Effector memory CD8-positive, alpha-beta T cell (primary cell): Measurements from ENCODE around the gene HOXA7.

Experiments
- ATAC-seq: fragments of 150-1000 bp; cut with Tn5 transposase; replicated peaks from 2 replicates; pipeline ENCODE4 v1.10.0; 2021; ENCODE audit warnings: mild to moderate bottlenecking, moderate library complexity
- DNase-seq, 3 experiments: peaks; one replicate each; pipeline ENCODE4 v3.0.0; 2021
- H3K27ac Mint-ChIP-seq, 2 donors: one replicate each; pipeline ENCODE4 v1.8.0; 2022; ENCODE audit warnings: mild to moderate bottlenecking in 2 of 2, mixed read lengths in 2 of 2, moderate library complexity in 2 of 2
- H3K27me3 Mint-ChIP-seq, 2 donors: one replicate each; pipeline ENCODE4 v1.8.0; 2022; ENCODE audit warnings: mixed read lengths in 2 of 2
- H3K36me3 Mint-ChIP-seq: one replicate; pipeline ENCODE4 v1.8.0; 2022; ENCODE audit warnings: mild to moderate bottlenecking, moderate library complexity, mixed read lengths; ENCODE audit not compliant: insufficient read depth
- H3K4me1 Mint-ChIP-seq, 2 donors: one replicate each; pipeline ENCODE4 v1.8.0; 2022; ENCODE audit warnings: low read depth in 2 of 2, mixed read lengths in 2 of 2
- H3K4me3 Mint-ChIP-seq, 2 donors: one replicate each; pipeline ENCODE4 v1.8.0; 2022; ENCODE audit warnings: mild to moderate bottlenecking in 2 of 2, mixed read lengths in 2 of 2, moderate library complexity in 2 of 2
- H3K9me3 Mint-ChIP-seq, 2 donors: one replicate each; pipeline ENCODE4 v1.8.0; 2022; ENCODE audit warnings: mixed read lengths in 2 of 2

Gene HOXA7

DNA sequence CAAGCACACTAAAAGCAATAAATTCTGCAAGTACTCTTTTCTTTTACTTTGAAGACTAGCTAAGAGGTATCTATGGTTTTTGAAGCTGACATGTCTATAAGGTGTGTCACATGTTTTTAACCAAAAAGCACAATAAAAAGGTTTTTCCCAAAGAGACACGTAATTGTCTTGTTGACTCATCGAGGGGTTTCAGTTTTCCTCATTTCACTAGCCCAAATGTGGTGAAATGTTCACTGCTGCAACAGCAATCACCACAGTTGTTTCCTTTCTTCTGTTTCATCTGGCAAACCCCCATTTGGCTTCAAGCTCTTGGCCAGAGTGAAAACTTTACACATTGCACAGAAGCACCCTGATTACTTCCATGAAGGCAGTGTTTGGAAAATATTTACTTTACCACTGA, 22.1 kb downstream of the HOXA7 start:
- Mint-ChIP-seq H3K9me3 (no peaks in the 10 kb centered on the region), H3K27ac (no peak overlapping the region), H3K4me1 (no peaks in the 10 kb centered on the region), H3K27me3 (peaks cover 64 to 66% of the 10 kb centered on the region in 2 donors), H3K4me3 (no peak overlapping the region), H3K36me3 (peaks cover 6% of the 10 kb centered on the region)
- no peak for DNase-seq
- no peak for ATAC-seq

DNA sequence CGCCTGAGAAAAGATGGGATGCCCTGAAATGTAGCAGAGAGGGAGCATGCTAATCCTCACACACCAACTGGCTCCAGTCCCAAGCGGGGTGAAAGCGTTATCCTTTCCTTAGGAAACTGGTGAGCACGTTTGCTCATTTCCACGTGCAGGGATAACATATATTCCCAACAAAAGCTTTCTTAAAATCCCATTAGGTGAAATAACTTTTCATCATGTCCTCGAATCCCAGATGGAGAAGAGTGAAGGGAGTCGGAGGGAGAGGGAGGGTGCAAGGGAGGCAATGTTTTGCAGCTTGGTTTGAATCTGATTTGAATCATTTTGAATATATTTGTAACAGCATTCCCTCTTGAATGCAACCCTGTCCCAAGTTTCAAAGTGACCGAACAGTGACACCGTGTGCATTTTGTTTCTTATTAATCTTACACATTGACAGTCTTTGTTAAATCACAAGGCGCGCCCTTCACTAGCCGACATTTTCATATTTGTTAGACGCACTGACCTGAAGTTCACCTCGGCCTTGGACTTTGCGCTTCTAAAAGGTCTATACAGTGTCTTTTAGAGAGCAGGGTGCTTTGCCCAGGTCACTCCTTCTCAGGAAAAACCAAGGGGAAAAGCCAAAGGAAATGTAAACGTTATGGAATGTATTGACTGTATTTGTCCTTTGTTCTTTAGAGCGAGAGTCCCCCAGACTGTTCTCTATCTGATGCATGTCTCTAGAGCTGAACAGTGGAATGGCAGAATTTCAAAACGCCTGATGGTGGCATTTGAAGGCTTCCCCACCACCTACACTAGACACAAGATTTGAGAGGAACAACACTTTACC, 22.9 kb downstream of the HOXA7 start:
- H3K4me1 Mint-ChIP-seq: no peaks in the 10 kb centered on the region
- ATAC-seq: no peak
- H3K4me3 Mint-ChIP-seq: no peak overlapping the region
- H3K9me3 Mint-ChIP-seq: no peaks in the 10 kb centered on the region
- H3K27ac Mint-ChIP-seq: no peak overlapping the region
- DNase-seq: no peak
- H3K36me3 Mint-ChIP-seq: peaks cover 6% of the 10 kb centered on the region
- peaks cover 67 to 70% of the 10 kb centered on the region in 2 donors for H3K27me3 Mint-ChIP-seq

DNA sequence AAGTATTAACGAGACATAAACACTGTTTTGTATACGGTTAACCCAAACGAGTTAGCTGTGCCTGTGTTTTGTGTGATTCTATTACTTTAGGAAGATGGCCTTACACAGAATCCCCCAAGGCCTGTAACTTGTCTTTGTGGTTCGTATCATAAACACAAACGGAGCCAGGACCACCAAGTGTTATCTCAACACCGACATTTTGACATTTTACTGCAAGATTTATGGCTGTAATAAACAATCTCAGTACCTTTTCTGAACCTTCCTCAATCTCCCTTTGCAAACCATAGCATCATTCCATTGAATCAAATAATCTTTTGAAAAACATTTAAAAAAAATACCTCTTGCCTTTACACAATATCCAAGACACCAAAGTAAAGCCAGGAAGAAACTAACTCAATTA, 23.5 kb downstream of the HOXA7 start:
- H3K27me3 Mint-ChIP-seq: peaks cover 65 to 68% of the 10 kb centered on the region in 2 donors
- no peak for DNase-seq
- H3K4me1 Mint-ChIP-seq: no peaks in the 10 kb centered on the region
- H3K36me3 Mint-ChIP-seq: peaks cover 6% of the 10 kb centered on the region
- no peak for ATAC-seq
- no peak overlapping the region for H3K27ac Mint-ChIP-seq
- H3K9me3 Mint-ChIP-seq: no peaks in the 10 kb centered on the region
- no peak overlapping the region for H3K4me3 Mint-ChIP-seq

DNA sequence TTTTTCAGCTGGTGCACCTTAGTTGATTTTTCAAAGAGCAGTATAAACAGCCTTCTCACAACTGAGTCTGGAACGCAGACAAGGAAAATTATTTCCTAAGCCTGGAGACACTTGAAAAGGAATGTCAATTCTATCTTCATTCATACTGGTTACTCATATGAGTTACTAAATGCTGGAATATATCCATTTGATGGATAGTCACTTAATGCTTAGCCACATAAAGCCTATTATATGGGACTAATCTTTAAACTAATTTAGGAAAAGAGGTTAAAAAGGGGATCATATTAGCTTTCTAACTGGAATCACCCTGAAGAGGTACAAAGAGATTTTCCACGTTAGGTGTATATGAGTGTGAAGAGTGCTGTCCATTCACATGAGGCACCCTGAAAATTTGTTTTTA, 24.3 kb downstream of the HOXA7 start:
- peak overlapping the region in 1 of 2 donors; percentile 25 for H3K4me3 Mint-ChIP-seq
- H3K36me3 Mint-ChIP-seq: peaks cover 6% of the 10 kb centered on the region
- H3K9me3 Mint-ChIP-seq: no peaks in the 10 kb centered on the region
- no peak for DNase-seq
- peaks cover 65 to 68% of the 10 kb centered on the region in 2 donors for H3K27me3 Mint-ChIP-seq
- no peak for ATAC-seq
- no peaks in the 10 kb centered on the region for H3K4me1 Mint-ChIP-seq
- no peak overlapping the region for H3K27ac Mint-ChIP-seq

DNA sequence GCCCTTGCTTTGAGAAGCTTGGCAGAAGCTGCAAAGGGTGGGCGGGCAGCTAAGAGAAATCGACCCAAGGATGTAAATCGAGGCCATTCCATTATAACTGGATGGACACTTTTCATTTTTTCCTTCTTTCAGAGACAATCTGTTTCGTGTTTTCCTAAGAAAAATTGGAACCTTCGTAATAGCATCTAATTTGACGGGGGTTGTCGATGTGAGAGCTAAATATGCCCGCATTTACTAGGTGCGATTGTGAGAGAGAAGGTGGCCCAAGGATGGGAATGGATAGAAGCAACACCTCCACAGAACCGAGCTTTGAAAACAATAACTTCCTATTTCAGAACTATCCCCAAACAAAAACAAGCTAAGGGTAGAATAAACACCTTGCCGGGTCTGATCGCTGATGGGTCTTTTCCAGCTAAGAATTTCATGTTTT, 25.1 kb downstream of the HOXA7 start:
- H3K4me3 Mint-ChIP-seq: peak overlapping the region; percentile 59 to 65
- peaks cover 65 to 70% of the 10 kb centered on the region in 2 donors for H3K27me3 Mint-ChIP-seq
- ATAC-seq (no peak), DNase-seq (no peak)
- H3K36me3 Mint-ChIP-seq: peaks cover 6% of the 10 kb centered on the region
- H3K4me1 Mint-ChIP-seq: no peaks in the 10 kb centered on the region
- H3K9me3 Mint-ChIP-seq: no peaks in the 10 kb centered on the region
- peak overlapping the region in 1 of 2 donors; percentile 6 for H3K27ac Mint-ChIP-seq

DNA sequence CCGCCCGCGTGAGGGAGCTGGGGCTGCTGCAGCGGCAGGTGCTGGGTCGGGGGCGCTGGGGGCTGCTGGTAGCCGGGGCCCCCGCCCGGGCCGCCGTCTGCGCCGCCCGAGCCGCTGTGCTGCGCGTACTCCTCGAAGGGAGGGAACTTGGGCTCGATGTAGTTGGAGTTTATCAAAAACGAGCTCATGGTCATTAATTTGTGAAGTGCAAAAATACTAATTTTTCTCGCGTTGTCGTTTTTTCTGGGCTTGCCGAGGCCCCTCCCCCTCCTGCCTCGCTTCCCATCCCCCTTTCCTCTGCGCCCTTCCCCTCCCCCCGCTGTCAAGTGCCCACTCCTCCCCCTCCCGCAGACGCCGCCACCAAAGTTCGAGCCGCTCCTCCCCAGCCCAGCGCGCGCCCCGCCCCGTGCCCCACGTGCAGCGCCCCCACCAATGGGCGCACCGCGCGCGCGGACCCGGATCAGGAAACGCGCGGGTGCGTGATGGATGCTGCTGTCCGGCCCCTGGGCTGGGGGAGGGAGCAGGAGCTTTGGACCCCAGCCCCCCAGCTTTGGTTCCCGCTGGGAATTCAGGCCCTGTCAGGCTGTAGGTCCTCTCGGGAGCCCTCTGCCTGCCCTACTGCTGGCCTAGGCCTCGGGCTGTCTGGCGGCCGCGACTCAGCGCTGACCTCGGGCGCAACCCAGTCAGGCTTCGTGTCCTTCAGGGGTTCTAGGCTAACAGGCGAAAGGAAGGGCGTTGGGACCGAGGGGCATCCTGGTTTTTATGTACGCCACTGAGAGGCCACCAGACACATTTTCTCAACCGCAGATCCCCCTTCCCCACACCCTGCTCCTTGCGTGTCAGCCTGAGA, 25.7 kb downstream of the HOXA7 start, which contains the start of gene HOXA4:
Gene HOXA4 (minus strand): TSS at position 218 of the 850 bp plus-strand sequence. CDS start 24 bp downstream, at position 194.
- Mint-ChIP-seq H3K4me3 (peak within 1 kb of the TSS; percentile 61 to 65), H3K9me3 (no peaks in the 10 kb centered on the region), H3K27ac (peak within 1 kb of the TSS in 1 of 2 donors; percentile 6), H3K27me3 (peaks cover 65 to 70% of the 10 kb centered on the region in 2 donors), H3K36me3 (peaks cover 6% of the 10 kb centered on the region), H3K4me1 (no peaks in the 10 kb centered on the region)
- peak; percentile 65 to 76 (median 74) for DNase-seq
- peak; percentile 93 for ATAC-seq

DNA sequence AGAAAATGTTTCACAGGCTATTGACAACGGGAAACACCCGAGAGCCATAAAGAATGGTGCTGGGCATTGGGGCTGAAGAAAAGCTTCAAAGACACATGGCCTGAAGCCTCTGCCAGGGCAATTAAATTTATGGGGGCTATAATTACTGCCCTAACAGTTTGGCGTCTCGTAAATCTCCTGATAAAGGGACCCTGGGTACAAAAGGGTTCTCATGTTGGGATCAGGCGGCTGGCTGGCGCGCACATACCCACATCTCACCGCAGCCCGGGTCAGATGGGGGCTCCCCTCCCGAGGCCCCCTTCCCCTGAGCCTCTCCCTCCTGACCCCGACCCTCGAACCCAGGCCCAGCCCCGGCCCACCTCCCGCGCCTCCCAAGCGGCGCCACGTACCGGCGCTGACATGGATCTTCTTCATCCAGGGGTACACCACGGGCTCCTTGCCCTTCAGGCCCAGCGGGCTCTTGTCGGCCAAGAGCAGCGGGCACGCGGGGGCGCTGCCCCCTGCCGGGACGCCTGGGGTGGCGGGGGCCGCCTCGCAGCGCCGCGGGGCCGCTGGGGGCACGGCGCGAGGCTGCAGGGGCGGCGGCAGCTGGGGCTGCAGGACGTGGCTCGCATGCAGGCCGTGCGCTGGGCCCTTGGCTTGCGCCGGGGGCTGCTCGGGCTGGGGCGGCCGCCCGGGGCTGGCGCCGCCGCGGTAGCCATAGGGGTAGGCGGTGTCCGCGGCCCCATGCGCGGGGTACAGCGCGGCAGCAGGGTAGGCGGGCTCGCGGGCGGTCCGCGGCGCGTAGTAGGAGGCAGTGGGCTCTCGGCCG, 26.5 kb downstream of the HOXA7 start:
- Mint-ChIP-seq H3K27ac (no peak overlapping the region), H3K27me3 (peaks cover 65 to 69% of the 10 kb centered on the region in 2 donors), H3K9me3 (no peaks in the 10 kb centered on the region), H3K4me3 (peak overlapping the region; percentile 61 to 65), H3K36me3 (peaks cover 6% of the 10 kb centered on the region), H3K4me1 (no peaks in the 10 kb centered on the region)
- peak; percentile 45 for ATAC-seq
- DNase-seq: no peak

DNA sequence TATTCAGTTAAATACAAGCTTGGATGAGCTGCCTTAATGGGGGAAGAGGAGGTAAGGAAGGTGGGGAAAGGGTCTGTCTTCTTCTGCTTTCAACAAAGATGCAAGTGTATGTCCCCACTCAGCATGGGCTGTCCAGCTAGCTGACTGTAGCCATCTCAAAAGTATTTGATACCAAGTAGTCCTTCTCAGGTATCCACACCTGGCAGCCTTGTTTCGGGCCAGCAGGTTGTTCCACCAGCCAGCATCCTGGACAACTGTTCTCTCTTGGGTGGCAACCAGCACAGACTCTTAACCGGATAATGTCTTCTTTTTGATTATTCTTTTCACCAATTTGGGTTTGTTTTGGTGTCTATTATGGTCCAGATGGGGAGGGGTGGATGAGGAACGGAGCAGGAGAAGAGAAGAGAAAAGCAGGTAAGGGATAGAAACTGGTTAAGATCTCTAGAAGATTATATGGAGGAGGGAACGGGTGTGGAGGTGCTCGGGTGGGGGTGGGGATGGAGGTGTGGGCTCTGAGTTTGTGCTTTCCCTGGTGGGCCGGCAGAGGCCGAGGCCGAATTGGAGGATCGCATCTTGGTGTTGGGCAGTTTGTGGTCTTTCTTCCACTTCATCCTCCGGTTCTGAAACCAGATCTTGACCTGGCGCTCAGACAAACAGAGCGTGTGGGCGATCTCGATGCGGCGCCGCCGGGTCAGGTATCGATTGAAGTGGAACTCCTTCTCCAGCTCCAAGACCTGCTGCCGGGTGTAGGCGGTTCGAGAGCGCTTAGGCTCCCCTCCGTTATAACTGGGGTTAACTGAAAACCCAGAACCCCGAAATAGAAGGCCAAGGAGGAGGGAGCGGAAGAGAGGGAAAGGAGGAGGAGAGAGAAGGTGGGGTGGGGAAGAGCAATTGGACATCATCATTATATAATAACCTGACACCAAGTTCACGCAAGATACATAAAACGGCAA, 27.4 kb downstream of the HOXA7 start:
- Mint-ChIP-seq H3K9me3 (no peaks in the 10 kb centered on the region), H3K36me3 (peaks cover 6% of the 10 kb centered on the region), H3K27me3 (peaks cover 65 to 69% of the 10 kb centered on the region in 2 donors), H3K4me1 (no peaks in the 10 kb centered on the region), H3K27ac (no peak overlapping the region), H3K4me3 (peak overlapping the region; percentile 61 to 65)
- ATAC-seq (no peak), DNase-seq (no peak)

DNA sequence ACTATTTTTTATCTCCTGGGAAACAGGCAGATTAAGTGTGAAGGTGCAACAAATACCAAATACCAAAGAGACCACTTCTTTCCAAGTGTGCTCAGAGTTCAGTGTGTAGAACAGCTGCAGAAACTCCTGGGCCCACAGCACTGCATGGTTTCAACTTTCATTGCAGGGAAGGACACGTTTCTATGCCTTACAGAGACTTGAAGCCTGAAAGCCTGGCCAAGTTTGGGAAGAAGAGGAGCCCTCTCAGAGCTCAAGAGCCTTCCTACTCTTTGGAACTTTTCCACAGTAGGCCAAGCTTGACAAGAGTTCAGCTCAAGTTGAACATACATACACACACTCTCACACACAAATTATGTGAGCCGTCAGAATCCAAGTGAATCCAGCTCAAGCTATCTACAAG, 28.4 kb downstream of the HOXA7 start:
- no peak for DNase-seq
- Mint-ChIP-seq H3K9me3 (no peaks in the 10 kb centered on the region), H3K4me1 (no peaks in the 10 kb centered on the region), H3K27me3 (peaks cover 62 to 63% of the 10 kb centered on the region in 2 donors), H3K36me3 (peaks cover 6% of the 10 kb centered on the region), H3K4me3 (no peak overlapping the region), H3K27ac (no peak overlapping the region)
- no peak for ATAC-seq

DNA sequence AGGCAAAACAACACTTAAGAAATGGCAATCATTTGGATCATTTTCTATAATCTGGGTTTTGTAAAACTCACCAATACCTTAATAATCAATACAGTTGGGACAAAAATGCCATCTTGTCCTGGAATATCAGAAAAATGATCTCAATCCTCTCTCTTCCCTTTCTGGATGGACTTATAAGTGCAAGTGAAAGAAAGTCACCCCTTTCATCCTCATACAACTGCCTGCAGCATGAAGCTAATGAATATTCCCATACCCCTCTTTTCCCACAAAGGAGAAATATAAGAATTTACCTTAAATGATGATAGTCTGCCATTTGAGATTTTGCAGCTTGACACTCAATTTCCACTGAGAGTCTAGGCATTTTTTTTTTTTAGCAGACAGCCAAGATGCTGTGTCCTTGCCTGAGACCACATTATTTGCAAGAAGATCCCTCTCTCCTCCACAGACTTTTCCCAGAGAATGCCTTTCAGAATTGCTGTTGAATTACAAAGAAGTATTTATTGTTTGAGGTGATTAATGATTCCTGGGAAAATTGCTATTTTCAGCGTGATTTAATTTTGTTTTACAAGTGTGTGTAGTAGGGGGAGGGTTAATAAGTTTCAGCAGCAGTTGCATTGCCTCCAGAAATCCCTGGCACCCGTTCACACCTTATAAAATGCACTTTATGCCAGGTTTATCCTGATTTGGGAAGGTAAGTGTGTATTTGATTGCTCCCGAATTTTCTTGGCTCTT, 29.7 kb downstream of the HOXA7 start:
- no peak overlapping the region for H3K4me3 Mint-ChIP-seq
- ATAC-seq: no peak
- H3K36me3 Mint-ChIP-seq: peaks cover 9% of the 10 kb centered on the region
- H3K9me3 Mint-ChIP-seq: no peaks in the 10 kb centered on the region
- H3K27me3 Mint-ChIP-seq: peaks cover 58 to 60% of the 10 kb centered on the region in 2 donors
- no peak overlapping the region for H3K27ac Mint-ChIP-seq
- H3K4me1 Mint-ChIP-seq: no peaks in the 10 kb centered on the region
- no peak for DNase-seq

DNA sequence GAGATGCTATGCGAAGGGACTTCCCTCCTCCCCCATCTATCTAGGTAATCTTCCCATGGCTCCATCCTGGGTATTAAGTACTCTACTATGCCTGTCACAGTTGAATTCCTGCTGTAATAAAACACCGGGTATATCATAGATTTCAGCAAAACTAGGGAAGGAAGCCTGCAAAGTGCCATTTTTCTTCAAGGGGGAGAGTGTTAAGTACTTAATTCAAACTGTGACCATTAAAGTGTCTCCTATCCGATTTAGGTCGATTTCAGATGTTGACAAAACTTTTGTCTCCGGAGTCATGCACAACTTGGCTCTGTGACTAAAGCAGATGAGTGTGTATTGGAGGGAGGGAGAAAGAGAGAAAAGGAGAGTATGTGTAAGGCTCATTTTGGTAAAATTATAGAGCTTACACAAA, 30.5 kb downstream of the HOXA7 start:
- Mint-ChIP-seq H3K4me3 (no peak overlapping the region), H3K27me3 (peaks cover 54 to 60% of the 10 kb centered on the region in 2 donors), H3K36me3 (peaks cover 4% of the 10 kb centered on the region), H3K4me1 (no peaks in the 10 kb centered on the region), H3K9me3 (no peaks in the 10 kb centered on the region), H3K27ac (no peak overlapping the region)
- ATAC-seq: no peak
- DNase-seq: no peak
